GM12872 (cell line): ENCODE data around the gene TRPT1.

Experiments used
- TF ChIP-seq, protein P1 (sequence below): IDR thresholded peaks from 3 replicates; pipeline ENCODE4 v1.5.1; 2011; ENCODE audit warnings: low read depth, mild to moderate bottlenecking, low read length, moderate library complexity; ENCODE audit not compliant: insufficient read depth

TRPT1 gene

DNA sequence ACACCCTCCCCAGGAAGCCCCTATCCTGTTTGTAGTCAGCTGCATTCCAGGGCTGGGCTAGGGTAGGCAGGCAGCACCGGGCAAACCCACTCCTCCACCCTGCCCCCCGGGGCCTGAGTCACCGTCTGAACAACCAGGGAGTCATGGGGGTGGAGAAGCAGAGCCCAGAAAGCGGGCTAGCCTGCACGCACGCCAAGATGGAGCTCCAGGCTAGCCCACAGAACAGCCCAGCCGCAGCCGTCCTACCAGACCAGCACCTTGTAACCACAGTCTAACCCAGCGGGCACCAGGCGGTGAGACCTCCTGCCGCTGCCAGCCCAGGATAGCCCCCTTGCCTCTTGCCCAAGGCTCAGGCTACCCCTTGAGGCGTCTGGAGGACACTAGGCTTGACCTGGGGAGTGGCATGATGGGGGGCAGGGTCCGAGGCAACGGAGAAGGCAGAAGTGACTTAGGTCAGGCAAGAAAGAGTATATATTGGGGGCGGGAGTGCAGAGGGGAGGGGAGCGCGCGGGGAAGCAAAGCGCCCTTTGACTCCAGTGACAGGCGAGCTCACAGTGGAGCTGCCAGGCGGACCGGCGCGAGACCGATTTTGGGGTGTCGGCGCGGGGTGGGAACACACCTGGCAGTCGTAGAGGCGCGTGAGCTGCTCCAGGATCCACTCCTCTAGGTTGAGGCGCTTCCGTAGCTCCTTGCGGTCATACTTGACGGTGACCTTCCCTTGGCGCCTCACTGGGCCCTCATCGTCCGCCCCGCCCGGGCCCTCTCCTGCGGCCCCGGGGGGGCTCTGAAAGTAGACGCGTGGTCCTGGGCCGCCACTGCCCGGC is 20.0 kb upstream of the TRPT1 start:
- TF ChIP-seq, protein P1, sequence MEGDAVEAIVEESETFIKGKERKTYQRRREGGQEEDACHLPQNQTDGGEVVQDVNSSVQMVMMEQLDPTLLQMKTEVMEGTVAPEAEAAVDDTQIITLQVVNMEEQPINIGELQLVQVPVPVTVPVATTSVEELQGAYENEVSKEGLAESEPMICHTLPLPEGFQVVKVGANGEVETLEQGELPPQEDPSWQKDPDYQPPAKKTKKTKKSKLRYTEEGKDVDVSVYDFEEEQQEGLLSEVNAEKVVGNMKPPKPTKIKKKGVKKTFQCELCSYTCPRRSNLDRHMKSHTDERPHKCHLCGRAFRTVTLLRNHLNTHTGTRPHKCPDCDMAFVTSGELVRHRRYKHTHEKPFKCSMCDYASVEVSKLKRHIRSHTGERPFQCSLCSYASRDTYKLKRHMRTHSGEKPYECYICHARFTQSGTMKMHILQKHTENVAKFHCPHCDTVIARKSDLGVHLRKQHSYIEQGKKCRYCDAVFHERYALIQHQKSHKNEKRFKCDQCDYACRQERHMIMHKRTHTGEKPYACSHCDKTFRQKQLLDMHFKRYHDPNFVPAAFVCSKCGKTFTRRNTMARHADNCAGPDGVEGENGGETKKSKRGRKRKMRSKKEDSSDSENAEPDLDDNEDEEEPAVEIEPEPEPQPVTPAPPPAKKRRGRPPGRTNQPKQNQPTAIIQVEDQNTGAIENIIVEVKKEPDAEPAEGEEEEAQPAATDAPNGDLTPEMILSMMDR, result no peak

- TF ChIP-seq, protein P1, result no peak
These were observed 19.4 kb upstream of the TRPT1 start for GRCh38 chr11:64245401-64245796.

DNA sequence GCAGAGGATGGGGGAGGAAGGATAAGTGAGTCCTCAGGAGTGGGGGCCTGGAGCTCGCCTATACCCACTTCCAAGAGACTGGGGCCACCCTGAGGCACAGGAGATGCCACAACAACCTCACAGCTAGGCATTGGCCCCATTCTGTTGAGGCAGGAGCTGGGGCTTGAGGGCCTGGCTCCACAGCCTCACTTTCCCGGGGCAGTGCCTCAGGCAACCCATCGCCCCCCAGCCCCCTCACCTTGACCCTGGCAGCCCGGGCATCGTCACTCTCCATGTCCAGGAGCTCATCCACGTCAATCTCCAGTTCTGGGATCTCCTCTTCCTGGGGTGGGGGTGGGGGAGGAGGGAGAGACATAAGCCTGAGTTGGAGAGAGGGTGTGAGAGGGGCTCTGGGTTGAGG is 19.0 kb upstream of the TRPT1 start:
- TF ChIP-seq, protein P1, result no peak

GRCh38 chr11:64244107-64244506 is 18.1 kb upstream of the TRPT1 start:
- TF ChIP-seq, protein P1, result no peak

GRCh38 chr11:64243236-64243854 is 17.4 kb upstream of the TRPT1 start:
- TF ChIP-seq, protein P1, result no peak

DNA sequence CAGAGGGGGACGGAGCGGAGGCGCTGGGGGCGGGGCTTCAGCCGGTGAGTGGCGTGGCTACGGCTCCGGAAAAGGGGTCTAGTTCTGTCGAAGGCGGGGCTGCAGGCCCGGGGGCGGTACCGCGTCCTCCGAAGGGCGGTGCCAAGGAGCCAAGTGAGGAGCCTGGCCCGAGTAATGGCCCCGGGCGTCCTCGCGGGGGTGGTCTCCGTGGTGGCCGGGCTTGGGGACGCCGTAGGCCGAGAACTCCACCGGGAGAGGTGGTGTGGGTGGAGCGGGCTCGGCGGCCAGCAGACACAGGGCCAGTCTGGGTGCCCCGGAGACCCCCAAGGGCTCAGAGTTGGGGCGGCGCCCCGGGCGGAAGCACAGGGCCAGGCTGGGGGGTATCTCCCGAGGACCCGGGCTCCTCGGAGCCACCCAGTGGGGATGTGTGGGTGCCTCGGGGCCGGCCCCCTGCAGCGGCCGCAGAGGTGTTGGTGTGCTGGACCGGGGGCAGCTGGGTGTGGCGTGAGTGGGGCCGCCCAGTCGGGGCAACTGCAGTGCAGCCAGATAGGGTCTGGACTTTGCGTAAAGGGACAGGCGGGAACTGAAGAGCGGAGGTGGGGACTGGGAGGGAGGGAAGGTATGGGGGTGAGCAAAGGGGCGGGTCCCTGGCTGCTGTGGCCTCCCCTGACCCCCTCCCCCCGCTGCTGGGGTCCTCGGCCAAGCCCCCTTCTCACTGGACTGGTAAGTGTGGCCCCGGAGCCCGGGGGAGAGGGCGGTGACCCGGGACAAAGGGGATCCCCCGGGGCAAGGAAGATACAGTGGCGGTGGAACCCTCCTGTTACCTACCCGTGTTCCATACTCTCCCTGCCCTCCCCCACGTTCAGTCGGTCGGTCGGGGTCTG is 15.7 kb upstream of the TRPT1 start:
- TF ChIP-seq, protein P1, result no peak

GRCh38 chr11:64241241-64241490 is 15.2 kb upstream of the TRPT1 start:
- TF ChIP-seq, protein P1, result no peak
